GM12878 (cell line): Measurements from ENCODE around the gene PRRT4. TPM values are rescaled to one million over a fixed set of nuclear protein-coding genes. Genes with fewer than 3 reads are reported as not detected.

Experiments
- ATAC-seq: fragments of 200-7000 bp; cut with Tn5 transposase; 3 replicates; pipeline ENCODE4 v1.9.1; 2020; ENCODE audit warnings: mild to moderate bottlenecking, moderate library complexity
- BruUV-seq: library from RNA; stranded (reverse); fragments of 400-500 nt; replicated peaks from 2 replicates; lab custom pipeline; 2021; lab: Mats Ljungman, UMichigan
- CTCF ChIA-PET: fragments of 300-600 bp; sonication (Branson Sonifier 250); formaldehyde crosslinking; extraction: SDS; loops from one replicate; lab custom pipeline; 2021; ENCODE audit warnings: inconsistent platforms; lab: Yijun Ruan, JAX
- POLR2A ChIA-PET: fragments of 350-600 bp; formaldehyde crosslinking; extraction: SDS; loops from one replicate; lab custom pipeline; 2021; ENCODE audit warnings: inconsistent platforms; lab: Charles Lee
- RAD21 ChIA-PET: fragments of 300-600 bp; sonication (Branson Sonifier 250); formaldehyde crosslinking; loops from one replicate; lab custom pipeline; 2023; ENCODE audit warnings: antibody characterized with exemption; ENCODE audit not compliant: unreplicated experiment; lab: Charles Lee
- SMC1A ChIA-PET: fragments of 300-600 bp; sonication (Branson Sonifier 250); formaldehyde crosslinking; loops from one replicate; lab custom pipeline; 2023; ENCODE audit not compliant: unreplicated experiment, uncharacterized antibody; lab: Charles Lee
- DNase-seq: peaks from one replicate; pipeline ENCODE4 v3.0.0-alpha.2; 2011; ENCODE audit warnings: low read depth, low spot score
- FAIRE-seq: peaks from 3 replicates; lab custom pipeline; 2011; peaks lifted over from hg19 to GRCh38; lab: Jason Lieb, UNC
- H2AFZ ChIP-seq: 2 replicates; pipeline ENCODE4 v1.6.0; 2011; ENCODE audit warnings: low read depth, low read length, control low read depth; ENCODE audit not compliant: control insufficient read depth
- H3K27ac ChIP-seq: 2 replicates; pipeline ENCODE4 v1.5.1; 2011; ENCODE audit warnings: control low read depth; ENCODE audit not compliant: control insufficient read depth, insufficient read depth
- H3K27me3 ChIP-seq, 2 experiments: replicated peaks in 1 of 2; 2 replicates each; pipeline versions ENCODE4 v1.6.0 to v1.6.1; 2011; ENCODE audit warnings: low read length in 1 of 2; ENCODE audit not compliant: control insufficient read depth in 2 of 2, insufficient read depth in 2 of 2
- H3K36me3 ChIP-seq, 2 experiments: 2 replicates each; pipeline ENCODE4 v1.5.1; 2011; ENCODE audit warnings: low read length in 1 of 2; ENCODE audit not compliant: control insufficient read depth in 2 of 2, insufficient read depth in 2 of 2
- H3K4me1 ChIP-seq: 2 replicates; pipeline ENCODE4 v1.6.1; 2011; ENCODE audit warnings: mild to moderate bottlenecking, low read length, moderate library complexity, mixed read lengths; ENCODE audit not compliant: control insufficient read depth, insufficient read depth
- H3K4me2 ChIP-seq: 2 replicates; pipeline ENCODE4 v1.6.0; 2011; ENCODE audit warnings: control low read depth; ENCODE audit not compliant: control insufficient read depth, insufficient read depth
- H3K4me3 ChIP-seq: fragments of 200-600 bp; sonication (generic); 2 replicates; pipeline ENCODE4 v1.5.1; 2016
- H3K79me2 ChIP-seq: 2 replicates; pipeline ENCODE4 v1.6.0; 2011; ENCODE audit warnings: low read length; ENCODE audit not compliant: control insufficient read depth, insufficient read depth
- H3K9ac ChIP-seq: 2 replicates; pipeline ENCODE4 v1.8.0; 2011; ENCODE audit warnings: low read length, control low read depth, mixed read lengths; ENCODE audit not compliant: control insufficient read depth, insufficient read depth
- H3K9me3 ChIP-seq: replicated peaks from 3 replicates; pipeline ENCODE4 v1.5.1; 2011; ENCODE audit warnings: mild to moderate bottlenecking, low read length; ENCODE audit not compliant: control insufficient read depth, insufficient read depth
- H4K20me1 ChIP-seq: 2 replicates; pipeline ENCODE4 v1.6.0; 2011; ENCODE audit not compliant: control insufficient read depth, insufficient read depth
- EGR1 ChIP-seq, 2 experiments: IDR thresholded peaks; 1 replicate in 1 of 2; 2 replicates in 1 of 2; pipeline ENCODE4 v1.6.1; 2011 to 2012; ENCODE audit warnings: low read depth in 2 of 2, low read length in 2 of 2, borderline replicate concordance in 1 of 2, mild to moderate bottlenecking in 1 of 2, moderate library complexity in 1 of 2
- ESRRA ChIP-seq: IDR thresholded peaks from 2 replicates; pipeline ENCODE4 v1.6.1; 2012; ENCODE audit warnings: mild to moderate bottlenecking, low read length, improper control_type of control experiment
- HCFC1 ChIP-seq: fragments of 150-350 bp; IDR thresholded peaks from 2 replicates; pipeline ENCODE4 v1.6.1; 2014; ENCODE audit warnings: low read length
- KLF5 ChIP-seq: fragments of 450-650 bp; IDR thresholded peaks from 2 replicates; pipeline ENCODE4 v1.6.1; 2014; ENCODE audit warnings: mild to moderate bottlenecking; ENCODE audit not compliant: partially characterized antibody
- MTA2 ChIP-seq: fragments of 450-650 bp; IDR thresholded peaks from 2 replicates; pipeline ENCODE4 v1.6.1; 2016; ENCODE audit warnings: low read depth, mild to moderate bottlenecking, moderate library complexity
- NFYA ChIP-seq: IDR thresholded peaks from 2 replicates; pipeline ENCODE4 v1.6.1; 2011; ENCODE audit warnings: low read depth, mild to moderate bottlenecking, low read length, improper control_type of control experiment, borderline replicate concordance
- RB1 ChIP-seq: fragments of 450-650 bp; formaldehyde crosslinking; IDR thresholded peaks from 2 replicates; pipeline ENCODE4 v1.6.1; 2017; ENCODE audit warnings: mild to moderate bottlenecking, borderline replicate concordance
- SMAD5 ChIP-seq: IDR thresholded peaks from 2 replicates; pipeline ENCODE4 v1.6.1; 2016; ENCODE audit warnings: antibody characterized with exemption, low read depth
- SUZ12 ChIP-seq: fragments of 200-600 bp; sonication (generic); IDR thresholded peaks from one replicate; pipeline ENCODE4 v1.6.1; 2018; ENCODE audit warnings: antibody characterized with exemption, mild to moderate bottlenecking; ENCODE audit not compliant: unreplicated experiment
- TCF3 ChIP-seq: IDR thresholded peaks from 2 replicates; pipeline ENCODE4 v1.6.1; 2012; ENCODE audit warnings: low read depth, mild to moderate bottlenecking, low read length, borderline replicate concordance; ENCODE audit not compliant: insufficient read depth
- ZNF207 ChIP-seq: fragments of 450-650 bp; IDR thresholded peaks from 2 replicates; pipeline ENCODE4 v1.6.1; 2014; ENCODE audit warnings: antibody characterized with exemption, mild to moderate bottlenecking, borderline replicate concordance
- WGBS: methylation state at CpG from one replicate; pipeline ENCODE4 v1.1.6; 2016; ENCODE audit warnings: low lambda C conversion rate; ENCODE audit not compliant: insufficient replicate concordance, insufficient coverage; ENCODE audit errors: missing lambda C conversion rate; 5-methylcytosine and 5-hydroxymethylcytosine counted together
- in situ Hi-C: fragments of 300-500 bp; cut with MboI; formaldehyde crosslinking; loops from 9 replicates; pipeline ENCODE4 v1.14.3; 2018; ENCODE audit warnings: mixed read lengths
- intact Hi-C: fragments of 100-400 bp; cut with micrococcal nuclease; formaldehyde crosslinking; loops from one replicate; pipeline ENCODE4 v1.14.2; 2022; ENCODE audit not compliant: unreplicated experiment
- polyA plus RNA-seq, 11 experiments: library from polyadenylated mRNA; depleted of rRNA in 4 of 11; unstranded in 6 of 11; stranded (reverse) in 5 of 11; fragments of >200 nt; fragmentation: Nextera tagmentation in 4 of 11; fragmentation: Illumina TruSeq in 1 of 11; extraction: Ambion mirVana in 4 of 11; extraction: Trizol in 1 of 11; gene quantifications; 1 replicate in 1 of 11; 2 replicates in 10 of 11; pipeline versions ENCODE4 v1.2.1 to v1.2.3, GENCODE V29; 2011 to 2016; ENCODE audit warnings: inconsistent platforms in 2 of 11, missing spikeins in 2 of 11, low read depth in 1 of 11
- total RNA-seq, 4 experiments: library from RNA; depleted of rRNA in 3 of 4; stranded (reverse); fragments of >200 nt in 3 of 4; fragmentation: Illumina TruSeq in 1 of 4; extraction: Trizol in 1 of 4; gene quantifications; 2 replicates each; pipeline versions ENCODE4 v1.2.1 to v1.2.3, GENCODE V29; 2013 to 2021
- TF ChIP-seq, protein P1 (sequence below): fragments of 450-650 bp; IDR thresholded peaks from 2 replicates; pipeline ENCODE4 v1.6.1; 2017; ENCODE audit warnings: mild to moderate bottlenecking
- TF ChIP-seq, protein P2 (sequence below): IDR thresholded peaks from 2 replicates; pipeline ENCODE4 v1.6.1; 2011; ENCODE audit warnings: borderline replicate concordance, low read depth, mild to moderate bottlenecking, moderate library complexity, low read length; ENCODE audit not compliant: insufficient read depth, poor library complexity, severe bottlenecking
- TF ChIP-seq, protein P3 (sequence below): IDR thresholded peaks from 2 replicates; pipeline ENCODE4 v1.6.1; 2012; ENCODE audit warnings: low read depth, low read length, improper control_type of control experiment
- TF ChIP-seq, protein P4 (sequence below): IDR thresholded peaks from 2 replicates; pipeline ENCODE4 v1.6.1; 2011; ENCODE audit warnings: mild to moderate bottlenecking, low read depth, low read length, moderate library complexity; ENCODE audit not compliant: insufficient replicate concordance

Gene PRRT4
- total and polyA plus RNA-seq, 10 of the 15 experiments (the other 5 are each of a cell fraction or from before 2014, with no cell fraction given): not detected

DNA sequence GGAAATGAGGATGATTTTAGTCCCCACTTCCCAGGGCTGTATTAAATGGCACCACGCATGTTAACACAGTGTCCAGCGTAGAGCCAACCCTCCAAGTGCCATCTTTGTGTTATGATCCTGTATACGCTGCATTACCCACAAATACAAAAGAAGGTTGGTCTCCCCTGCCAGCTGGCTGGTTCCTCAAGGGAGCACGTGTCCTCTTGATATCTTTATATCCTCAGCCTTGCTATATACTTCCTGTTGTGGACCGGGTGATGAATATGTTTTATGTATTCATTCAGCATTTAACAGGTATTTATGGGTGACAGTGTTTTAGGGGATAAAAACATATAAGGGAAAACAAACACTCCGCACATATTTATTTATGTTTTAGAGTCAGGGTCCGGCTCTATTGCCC lies 23.2 kb upstream of the PRRT4 start:
- no peak overlapping the region for H3K27ac ChIP-seq
- WGBS: 40% methylated on average over 7 of the region's 7 CpGs
- TF ChIP-seq, protein P1, sequence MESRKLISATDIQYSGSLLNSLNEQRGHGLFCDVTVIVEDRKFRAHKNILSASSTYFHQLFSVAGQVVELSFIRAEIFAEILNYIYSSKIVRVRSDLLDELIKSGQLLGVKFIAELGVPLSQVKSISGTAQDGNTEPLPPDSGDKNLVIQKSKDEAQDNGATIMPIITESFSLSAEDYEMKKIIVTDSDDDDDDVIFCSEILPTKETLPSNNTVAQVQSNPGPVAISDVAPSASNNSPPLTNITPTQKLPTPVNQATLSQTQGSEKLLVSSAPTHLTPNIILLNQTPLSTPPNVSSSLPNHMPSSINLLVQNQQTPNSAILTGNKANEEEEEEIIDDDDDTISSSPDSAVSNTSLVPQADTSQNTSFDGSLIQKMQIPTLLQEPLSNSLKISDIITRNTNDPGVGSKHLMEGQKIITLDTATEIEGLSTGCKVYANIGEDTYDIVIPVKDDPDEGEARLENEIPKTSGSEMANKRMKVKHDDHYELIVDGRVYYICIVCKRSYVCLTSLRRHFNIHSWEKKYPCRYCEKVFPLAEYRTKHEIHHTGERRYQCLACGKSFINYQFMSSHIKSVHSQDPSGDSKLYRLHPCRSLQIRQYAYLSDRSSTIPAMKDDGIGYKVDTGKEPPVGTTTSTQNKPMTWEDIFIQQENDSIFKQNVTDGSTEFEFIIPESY: no peak
- TF ChIP-seq ESRRA (no peak), MTA2 (no peak), RB1 (no peak), KLF5 (no peak), ZNF207 (no peak), SMAD5 (no peak), SUZ12 (no peak), NFYA (no peak), TCF3 (no peak), HCFC1 (no peak), EGR1 (IDR thresholded peaks at IDR 0.05; ENCODE audit: borderline replicate concordance in 1 of 2, low read depth in 2 of 2, low read length in 2 of 2) (no peak)
- TF ChIP-seq, protein P2, sequence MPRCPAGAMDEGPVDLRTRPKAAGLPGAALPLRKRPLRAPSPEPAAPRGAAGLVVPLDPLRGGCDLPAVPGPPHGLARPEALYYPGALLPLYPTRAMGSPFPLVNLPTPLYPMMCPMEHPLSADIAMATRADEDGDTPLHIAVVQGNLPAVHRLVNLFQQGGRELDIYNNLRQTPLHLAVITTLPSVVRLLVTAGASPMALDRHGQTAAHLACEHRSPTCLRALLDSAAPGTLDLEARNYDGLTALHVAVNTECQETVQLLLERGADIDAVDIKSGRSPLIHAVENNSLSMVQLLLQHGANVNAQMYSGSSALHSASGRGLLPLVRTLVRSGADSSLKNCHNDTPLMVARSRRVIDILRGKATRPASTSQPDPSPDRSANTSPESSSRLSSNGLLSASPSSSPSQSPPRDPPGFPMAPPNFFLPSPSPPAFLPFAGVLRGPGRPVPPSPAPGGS: no peak
- TF ChIP-seq, protein P3, sequence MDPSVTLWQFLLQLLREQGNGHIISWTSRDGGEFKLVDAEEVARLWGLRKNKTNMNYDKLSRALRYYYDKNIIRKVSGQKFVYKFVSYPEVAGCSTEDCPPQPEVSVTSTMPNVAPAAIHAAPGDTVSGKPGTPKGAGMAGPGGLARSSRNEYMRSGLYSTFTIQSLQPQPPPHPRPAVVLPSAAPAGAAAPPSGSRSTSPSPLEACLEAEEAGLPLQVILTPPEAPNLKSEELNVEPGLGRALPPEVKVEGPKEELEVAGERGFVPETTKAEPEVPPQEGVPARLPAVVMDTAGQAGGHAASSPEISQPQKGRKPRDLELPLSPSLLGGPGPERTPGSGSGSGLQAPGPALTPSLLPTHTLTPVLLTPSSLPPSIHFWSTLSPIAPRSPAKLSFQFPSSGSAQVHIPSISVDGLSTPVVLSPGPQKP: no peak
- TF ChIP-seq, protein P4, sequence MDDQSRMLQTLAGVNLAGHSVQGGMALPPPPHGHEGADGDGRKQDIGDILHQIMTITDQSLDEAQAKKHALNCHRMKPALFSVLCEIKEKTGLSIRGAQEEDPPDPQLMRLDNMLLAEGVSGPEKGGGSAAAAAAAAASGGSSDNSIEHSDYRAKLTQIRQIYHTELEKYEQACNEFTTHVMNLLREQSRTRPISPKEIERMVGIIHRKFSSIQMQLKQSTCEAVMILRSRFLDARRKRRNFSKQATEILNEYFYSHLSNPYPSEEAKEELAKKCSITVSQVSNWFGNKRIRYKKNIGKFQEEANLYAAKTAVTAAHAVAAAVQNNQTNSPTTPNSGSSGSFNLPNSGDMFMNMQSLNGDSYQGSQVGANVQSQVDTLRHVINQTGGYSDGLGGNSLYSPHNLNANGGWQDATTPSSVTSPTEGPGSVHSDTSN: no peak
- TF ChIP-seq, all 136 proteins: peak for 0
- no peak for ATAC-seq
- Histone ChIP-seq H3K27me3 (no peaks in the 10 kb centered on the region; a peak in 1 of 4 replicates), H3K36me3 (no peaks in the 10 kb centered on the region), H4K20me1 (no peaks in the 10 kb centered on the region), H3K9me3 (no peaks in the 10 kb centered on the region), H3K4me3 (no peak overlapping the region), H3K4me2 (no peak overlapping the region), H2AFZ (no peak overlapping the region), H3K79me2 (no peaks in the 10 kb centered on the region), H3K4me1 (no peaks in the 10 kb centered on the region), H3K9ac (no peak overlapping the region)
- CTCF ChIA-PET: interaction anchor here (4.9 to 5.4 kb wide), 2 partner anchors 14 to 37 kb away, joined by 31 to 34 read pairs; no protein-coding TSS in a partner anchor
- POLR2A ChIA-PET: no interaction called here
- in situ Hi-C loops: no loop called here
- FAIRE-seq: no peak
- no TSS peak for BruUV-seq
- DNase-seq: no peak
- intact Hi-C loops: loop anchor here (10.0 kb wide), 1 partner anchor 250 kb away; no protein-coding TSS in a partner anchor
- SMC1A ChIA-PET: no interaction called here
- RAD21 ChIA-PET: no interaction called here
